Chondrocyte (in vitro differentiated cells): ENCODE results near the gene SND1. TPM values are rescaled to one million over a fixed set of nuclear protein-coding genes. Genes with fewer than 3 reads are reported as not detected.

Source experiments
- DNase-seq: peaks from one replicate; pipeline ENCODE4 v3.0.0; 2021; ENCODE audit warnings: mixed read lengths, low spot score
- H3K27ac Mint-ChIP-seq: one replicate; pipeline ENCODE4 v1.8.0; 2021; ENCODE audit warnings: mild to moderate bottlenecking, moderate library complexity, mixed read lengths; ENCODE audit not compliant: unreplicated experiment
- H3K27me3 Mint-ChIP-seq: 2 replicates; pipeline ENCODE4 v1.8.0; 2021; ENCODE audit warnings: low read depth, mixed read lengths
- H3K36me3 Mint-ChIP-seq: 2 replicates; pipeline ENCODE4 v1.8.0; 2021; ENCODE audit warnings: low read depth, mixed read lengths
- H3K4me1 Mint-ChIP-seq: 2 replicates; pipeline ENCODE4 v1.8.0; 2021; ENCODE audit warnings: low read depth, mild to moderate bottlenecking, mixed read lengths
- H3K4me3 Mint-ChIP-seq: one replicate; pipeline ENCODE4 v1.8.0; 2021; ENCODE audit warnings: mild to moderate bottlenecking, moderate library complexity, mixed read lengths; ENCODE audit not compliant: unreplicated experiment
- H3K9me3 Mint-ChIP-seq: 2 replicates; pipeline ENCODE4 v1.8.0; 2021; ENCODE audit warnings: low read depth, mixed read lengths
- total RNA-seq: library from RNA; stranded (reverse); gene quantifications from 3 replicates; pipeline ENCODE4 v1.2.1, GENCODE V29; 2021
- TF ChIP-seq, protein P1 (sequence below): fragments of 200-600 bp; sonication (generic); IDR thresholded peaks from 2 replicates; pipeline ENCODE4 v1.5.0; 2021; ENCODE audit warnings: antibody characterized with exemption, mild to moderate bottlenecking, moderate library complexity

Gene SND1
- total RNA-seq, 1 donor from 2014 or later: 229 TPM

DNA sequence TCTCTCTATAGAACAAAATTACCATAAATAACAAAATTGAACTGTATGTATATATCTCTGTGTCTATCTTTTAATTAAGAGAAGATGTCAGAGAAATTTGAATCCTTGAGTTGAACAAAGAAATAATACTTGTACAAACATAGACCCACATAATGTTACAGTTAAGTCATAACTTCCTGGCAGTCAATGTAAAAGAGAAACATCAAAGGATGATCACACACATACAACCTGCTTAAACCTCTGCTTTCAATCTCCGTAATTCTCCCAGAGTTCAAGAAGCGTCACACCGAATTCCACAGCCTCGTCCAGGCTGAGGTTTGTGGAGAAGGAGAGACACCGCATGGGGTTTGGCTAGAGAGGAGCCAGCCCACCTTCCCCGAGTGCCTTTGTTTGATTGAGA is 419.4 kb downstream of the SND1 start:
- H3K9me3 Mint-ChIP-seq: no peaks in the 10 kb centered on the region
- DNase-seq: no peak
- no peak overlapping the region for H3K4me3 Mint-ChIP-seq
- no peaks in the 10 kb centered on the region for H3K36me3 Mint-ChIP-seq
- H3K4me1 Mint-ChIP-seq: peaks cover 12% of the 10 kb centered on the region
- H3K27ac Mint-ChIP-seq: no peak overlapping the region
- TF ChIP-seq, protein P1, sequence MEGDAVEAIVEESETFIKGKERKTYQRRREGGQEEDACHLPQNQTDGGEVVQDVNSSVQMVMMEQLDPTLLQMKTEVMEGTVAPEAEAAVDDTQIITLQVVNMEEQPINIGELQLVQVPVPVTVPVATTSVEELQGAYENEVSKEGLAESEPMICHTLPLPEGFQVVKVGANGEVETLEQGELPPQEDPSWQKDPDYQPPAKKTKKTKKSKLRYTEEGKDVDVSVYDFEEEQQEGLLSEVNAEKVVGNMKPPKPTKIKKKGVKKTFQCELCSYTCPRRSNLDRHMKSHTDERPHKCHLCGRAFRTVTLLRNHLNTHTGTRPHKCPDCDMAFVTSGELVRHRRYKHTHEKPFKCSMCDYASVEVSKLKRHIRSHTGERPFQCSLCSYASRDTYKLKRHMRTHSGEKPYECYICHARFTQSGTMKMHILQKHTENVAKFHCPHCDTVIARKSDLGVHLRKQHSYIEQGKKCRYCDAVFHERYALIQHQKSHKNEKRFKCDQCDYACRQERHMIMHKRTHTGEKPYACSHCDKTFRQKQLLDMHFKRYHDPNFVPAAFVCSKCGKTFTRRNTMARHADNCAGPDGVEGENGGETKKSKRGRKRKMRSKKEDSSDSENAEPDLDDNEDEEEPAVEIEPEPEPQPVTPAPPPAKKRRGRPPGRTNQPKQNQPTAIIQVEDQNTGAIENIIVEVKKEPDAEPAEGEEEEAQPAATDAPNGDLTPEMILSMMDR: no peak
- H3K27me3 Mint-ChIP-seq: no peaks in the 10 kb centered on the region

DNA sequence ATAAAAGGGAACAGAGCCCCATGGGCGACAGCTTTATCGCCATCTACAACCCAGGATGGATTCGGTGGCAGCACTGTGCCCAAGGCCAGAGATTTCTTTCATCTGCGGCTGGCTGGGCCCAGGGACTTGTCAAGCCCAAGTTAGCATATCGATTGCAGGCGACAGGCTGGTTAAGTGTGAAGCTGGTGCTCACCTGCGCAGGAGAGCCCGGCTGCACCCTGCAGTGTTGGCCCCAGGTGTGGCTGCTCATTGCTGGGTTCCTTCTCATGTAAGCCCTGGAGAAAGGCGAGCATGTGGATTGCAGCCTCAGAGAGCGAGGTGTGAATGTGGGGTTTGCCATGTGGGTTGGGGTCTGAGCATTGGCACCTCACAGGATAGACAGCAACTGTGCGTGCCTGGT is 419.8 kb downstream of the SND1 start:
- H3K27me3 Mint-ChIP-seq: no peaks in the 10 kb centered on the region
- TF ChIP-seq, protein P1: no peak
- no peak overlapping the region for H3K27ac Mint-ChIP-seq
- no peaks in the 10 kb centered on the region for H3K36me3 Mint-ChIP-seq
- H3K4me3 Mint-ChIP-seq: no peak overlapping the region
- DNase-seq: no peak
- H3K9me3 Mint-ChIP-seq: no peaks in the 10 kb centered on the region
- peaks cover 14% of the 10 kb centered on the region for H3K4me1 Mint-ChIP-seq

- peaks cover 4% of the 10 kb centered on the region for H3K36me3 Mint-ChIP-seq
- no peak for DNase-seq
- TF ChIP-seq, protein P1: no peak
- no peak overlapping the region for H3K27ac Mint-ChIP-seq
- H3K4me1 Mint-ChIP-seq: peaks cover 3% of the 10 kb centered on the region
- no peak overlapping the region for H3K4me3 Mint-ChIP-seq
- no peaks in the 10 kb centered on the region for H3K27me3 Mint-ChIP-seq
- no peaks in the 10 kb centered on the region for H3K9me3 Mint-ChIP-seq
Observed at GRCh38 chr7:128073671-128074310, 421.8 kb downstream of the SND1 start.

- Mint-ChIP-seq H3K4me1 (peaks cover 3% of the 10 kb centered on the region), H3K27me3 (no peaks in the 10 kb centered on the region), H3K9me3 (no peaks in the 10 kb centered on the region), H3K4me3 (no peak overlapping the region), H3K36me3 (peaks cover 4% of the 10 kb centered on the region), H3K27ac (no peak overlapping the region)
- TF ChIP-seq, protein P1: no peak
- DNase-seq: no peak
Observed at GRCh38 chr7:128074336-128074735, 422.3 kb downstream of the SND1 start.

- H3K4me3 Mint-ChIP-seq: no peak overlapping the region
- no peaks in the 10 kb centered on the region for H3K27me3 Mint-ChIP-seq
- H3K36me3 Mint-ChIP-seq: peaks cover 6% of the 10 kb centered on the region
- DNase-seq: no peak
- H3K9me3 Mint-ChIP-seq: no peaks in the 10 kb centered on the region
- TF ChIP-seq, protein P1: no peak
- peaks cover 3% of the 10 kb centered on the region for H3K4me1 Mint-ChIP-seq
- H3K27ac Mint-ChIP-seq: peak overlapping the region; percentile 13
Observed at GRCh38 chr7:128074736-128075135, 422.7 kb downstream of the SND1 start.
